ENCODE results near the gene TOP1. TPM values are rescaled to one million over a fixed set of nuclear protein-coding genes. Genes with fewer than 3 reads are reported as not detected.
A peak's percentile ranks its signal among the peaks of the same experiment; 100 is the strongest.

The TOP1 gene
- total RNA-seq (2014; rRNA removed; shearing (Covaris generic); ENCODE audit: low replicate concordance) = 21.3 and 28.5 TPM in 2 replicates

GRCh38 chr20:41028359-41029149 is at the start of gene TOP1:
Gene TOP1, plus strand, starts transcription at chr20:41028822. Its CDS starts 246 bp downstream, at chr20:41029068.
- peak; percentile 100 for DNase-seq
- H3K36me3 ChIP-seq = peaks cover 33% of the 10 kb centered on the region
- peak within 1 kb of the TSS; percentile 80 for H3K4me3 ChIP-seq
- H3K9me3 ChIP-seq = no peaks in the 10 kb centered on the region
- H3K27me3 ChIP-seq = no peaks in the 10 kb centered on the region

- DNase-seq = no peak
- H3K4me3 ChIP-seq = no peak overlapping the region
Observed at GRCh38 chr20:40979247-40979646, 49.4 kb upstream of the TOP1 start.

GRCh38 chr20:40980106-40980827 is 48.4 kb upstream of the TOP1 start:
- H3K36me3 ChIP-seq = no peaks in the 10 kb centered on the region
- no peak overlapping the region for H3K4me3 ChIP-seq
- H3K27me3 ChIP-seq = no peaks in the 10 kb centered on the region
- DNase-seq = no peak
- H3K9me3 ChIP-seq = peaks cover 29% of the 10 kb centered on the region

More at GRCh38 chr20:40979247-40979646, 49.4 kb upstream of the TOP1 start:
- no peaks in the 10 kb centered on the region for H3K36me3 ChIP-seq
- H3K9me3 ChIP-seq = peaks cover 36% of the 10 kb centered on the region
- no peaks in the 10 kb centered on the region for H3K27me3 ChIP-seq

GRCh38 chr20:40980828-40981310 is 47.8 kb upstream of the TOP1 start:
- H3K4me3 ChIP-seq = no peak overlapping the region
- no peaks in the 10 kb centered on the region for H3K27me3 ChIP-seq
- peaks cover 25% of the 10 kb centered on the region for H3K9me3 ChIP-seq
- H3K36me3 ChIP-seq = no peaks in the 10 kb centered on the region
- DNase-seq = no peak

- H3K4me3 ChIP-seq = no peak overlapping the region
- H3K36me3 ChIP-seq = no peaks in the 10 kb centered on the region
- no peaks in the 10 kb centered on the region for H3K27me3 ChIP-seq
- DNase-seq = no peak
- peaks cover 12% of the 10 kb centered on the region for H3K9me3 ChIP-seq
Observed at GRCh38 chr20:40982415-40983145, 46.0 kb upstream of the TOP1 start.

DNA sequence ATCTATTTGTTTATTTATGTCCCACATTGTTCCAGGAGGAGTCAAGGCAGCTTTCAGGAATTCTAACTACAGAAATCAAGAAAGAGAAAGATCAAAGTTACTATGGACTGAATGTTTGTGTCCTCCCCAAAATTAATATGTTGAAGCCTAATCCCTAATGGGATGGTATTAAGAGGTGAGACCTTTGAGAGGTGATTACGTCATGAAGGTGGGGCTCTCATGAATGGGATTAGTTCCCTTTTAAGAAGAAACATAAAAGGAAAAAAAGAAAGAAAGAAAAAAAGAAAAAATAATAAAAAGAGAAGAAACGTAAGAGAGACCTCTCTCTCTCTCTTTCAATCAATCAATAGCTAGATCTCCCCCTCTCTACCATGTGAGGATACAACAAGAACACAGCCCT is 44.7 kb upstream of the TOP1 start:
- H3K36me3 ChIP-seq = no peaks in the 10 kb centered on the region
- no peaks in the 10 kb centered on the region for H3K27me3 ChIP-seq
- no peak overlapping the region for H3K4me3 ChIP-seq
- DNase-seq = no peak
- no peaks in the 10 kb centered on the region; the same call in 1 of the 2 replicates for H3K9me3 ChIP-seq

DNA sequence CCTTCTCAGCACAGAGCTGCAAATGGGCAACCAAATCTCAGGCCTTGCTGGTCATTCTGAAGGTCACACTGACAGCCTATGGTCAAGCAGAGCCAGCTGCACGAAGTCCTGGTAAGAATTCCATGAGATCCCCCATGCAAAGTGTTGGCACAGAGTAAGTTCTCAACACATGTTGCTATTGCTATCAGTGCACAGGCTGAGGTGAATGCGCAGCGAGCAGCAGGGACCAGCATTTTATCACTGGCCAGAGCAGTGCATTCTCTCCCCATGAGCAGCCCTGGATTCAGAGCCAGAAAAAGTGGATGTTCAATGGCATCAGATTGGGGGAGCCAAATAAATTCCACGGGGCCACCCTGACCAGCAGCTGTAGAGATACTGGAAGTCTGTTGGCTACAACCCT is 44.1 kb upstream of the TOP1 start:
- DNase-seq = no peak
- no peak overlapping the region for H3K4me3 ChIP-seq
- H3K27me3 ChIP-seq = no peaks in the 10 kb centered on the region
- no peaks in the 10 kb centered on the region for H3K36me3 ChIP-seq
- H3K9me3 ChIP-seq = no peaks in the 10 kb centered on the region

DNA sequence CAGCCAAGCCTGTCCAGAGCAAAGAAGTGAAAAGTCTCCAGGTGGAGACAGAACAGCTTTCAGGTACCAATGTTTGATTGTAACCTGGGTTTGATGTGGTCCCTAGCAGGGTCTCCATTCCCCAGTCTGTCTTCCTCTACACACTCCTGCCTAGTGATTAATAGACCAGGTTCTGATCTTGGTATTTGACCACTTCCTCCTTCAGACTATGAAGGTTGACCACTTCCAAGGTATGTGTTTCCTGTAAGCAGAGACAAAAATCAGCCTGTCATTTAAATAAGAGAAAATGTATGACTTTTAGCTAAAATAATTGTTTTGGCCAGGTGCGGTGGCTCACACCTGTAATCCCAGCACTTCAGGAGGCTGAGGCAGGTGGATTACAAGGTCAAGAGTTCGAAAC is 41.8 kb upstream of the TOP1 start:
- no peak for DNase-seq
- Histone ChIP-seq H3K4me3 (no peak overlapping the region), H3K36me3 (no peaks in the 10 kb centered on the region), H3K9me3 (no peaks in the 10 kb centered on the region), H3K27me3 (no peaks in the 10 kb centered on the region)

GRCh38 chr20:40990542-40991120 is 38.0 kb upstream of the TOP1 start:
- peak; percentile 83 for DNase-seq
- Histone ChIP-seq H3K36me3 (no peaks in the 10 kb centered on the region), H3K9me3 (no peaks in the 10 kb centered on the region), H3K4me3 (no peak overlapping the region), H3K27me3 (no peaks in the 10 kb centered on the region)

- no peak for DNase-seq
- no peaks in the 10 kb centered on the region for H3K27me3 ChIP-seq
Observed at GRCh38 chr20:40991181-40991889, 37.3 kb upstream of the TOP1 start.

DNA sequence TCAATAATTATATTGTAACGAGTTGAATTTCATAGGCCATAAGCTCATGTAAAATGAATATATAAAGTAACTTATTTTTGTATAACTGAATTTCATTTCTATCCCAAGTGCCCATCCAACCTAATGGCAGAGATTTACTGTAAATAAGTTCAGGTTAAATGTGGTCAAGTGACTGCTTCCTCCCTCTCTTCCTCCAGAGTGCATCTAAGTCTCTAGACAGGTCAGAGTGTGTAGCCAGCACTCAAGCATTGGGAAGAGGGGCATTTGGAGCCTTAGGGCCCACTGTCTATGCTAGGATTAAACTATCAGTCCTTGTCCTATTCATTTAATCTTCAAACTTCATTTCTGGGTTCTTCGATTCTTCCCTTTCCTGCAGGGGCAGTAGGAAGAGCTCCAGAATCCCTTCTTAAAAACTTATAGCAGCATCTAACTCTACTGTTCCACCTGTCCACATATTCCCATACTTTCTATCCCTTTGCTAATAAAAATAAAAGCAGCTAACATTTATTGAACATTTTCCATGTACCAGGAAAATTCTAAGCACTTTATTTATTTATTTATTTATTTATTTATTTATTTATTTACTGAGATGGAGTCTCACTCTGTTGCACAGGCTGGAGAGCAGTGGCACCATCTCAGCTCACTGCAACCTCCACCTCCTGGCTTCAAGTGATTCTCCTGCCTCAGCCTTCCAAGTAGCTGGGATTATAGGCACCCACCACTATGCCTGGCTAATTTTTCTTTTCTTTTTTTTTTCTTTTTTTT is 36.1 kb upstream of the TOP1 start:
- no peak overlapping the region for H3K4me3 ChIP-seq

More at GRCh38 chr20:40991181-40991889, 37.3 kb upstream of the TOP1 start:
- Histone ChIP-seq H3K9me3 (no peaks in the 10 kb centered on the region), H3K36me3 (no peaks in the 10 kb centered on the region), H3K4me3 (no peak overlapping the region)

GRCh38 chr20:40993794-40994540 is 34.7 kb upstream of the TOP1 start:
- no peaks in the 10 kb centered on the region for H3K9me3 ChIP-seq

More for the DNA sequence above, 36.1 kb upstream of the TOP1 start:
- no peak for DNase-seq
- H3K36me3 ChIP-seq = no peaks in the 10 kb centered on the region
- no peaks in the 10 kb centered on the region for H3K9me3 ChIP-seq
- no peaks in the 10 kb centered on the region for H3K27me3 ChIP-seq

DNA sequence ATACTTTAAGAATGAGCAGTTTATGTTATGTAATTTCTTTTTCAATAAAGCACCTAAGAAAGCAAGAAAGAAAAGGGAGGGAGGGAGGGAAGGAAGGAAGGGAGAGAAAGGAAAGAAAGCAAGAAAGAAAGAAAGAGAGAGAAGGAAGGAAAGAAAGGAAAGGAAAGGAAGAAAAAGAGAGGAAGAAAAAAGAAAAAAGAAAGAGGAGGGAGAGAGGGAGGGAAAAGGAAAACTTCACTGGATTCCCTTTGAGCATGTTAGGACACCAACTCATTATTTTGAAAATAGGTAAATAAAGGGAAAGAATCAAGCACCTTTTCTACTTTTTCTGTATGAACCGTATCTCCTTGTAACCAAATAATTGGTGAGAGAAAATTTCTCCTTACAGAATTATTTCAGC is 32.3 kb upstream of the TOP1 start:
- Histone ChIP-seq H3K36me3 (no peaks in the 10 kb centered on the region), H3K27me3 (no peaks in the 10 kb centered on the region), H3K9me3 (no peaks in the 10 kb centered on the region), H3K4me3 (no peak overlapping the region)
- no peak for DNase-seq

More at GRCh38 chr20:40993794-40994540, 34.7 kb upstream of the TOP1 start:
- no peak for DNase-seq
- Histone ChIP-seq H3K4me3 (no peak overlapping the region), H3K36me3 (no peaks in the 10 kb centered on the region), H3K27me3 (no peaks in the 10 kb centered on the region)

- Histone ChIP-seq H3K4me3 (no peak overlapping the region), H3K9me3 (no peaks in the 10 kb centered on the region), H3K27me3 (no peaks in the 10 kb centered on the region), H3K36me3 (no peaks in the 10 kb centered on the region)
- no peak for DNase-seq
Observed at GRCh38 chr20:40997116-40997515, 31.5 kb upstream of the TOP1 start.

DNA sequence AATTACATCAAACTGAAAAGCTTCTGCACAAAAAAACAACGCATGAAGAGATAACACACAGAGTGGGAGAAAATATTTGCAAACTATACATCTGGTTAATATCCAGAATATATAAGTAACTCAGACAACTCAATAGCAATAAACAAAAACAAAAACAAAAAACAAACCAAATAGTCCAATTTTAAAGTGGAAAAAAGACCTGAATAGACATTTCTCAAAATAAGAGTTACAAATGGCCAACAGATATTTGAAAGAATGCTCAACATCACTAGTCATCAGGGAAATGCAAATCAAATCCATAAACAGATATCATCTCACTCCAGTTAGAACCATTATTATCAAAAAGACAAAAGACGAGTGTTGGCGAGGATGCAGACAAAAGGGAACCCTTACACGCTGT is 28.8 kb upstream of the TOP1 start:
- Histone ChIP-seq H3K27me3 (no peaks in the 10 kb centered on the region), H3K4me3 (no peak overlapping the region), H3K36me3 (no peaks in the 10 kb centered on the region), H3K9me3 (no peaks in the 10 kb centered on the region)
- DNase-seq = no peak

Data from MG63 (cell line).